ENCODE data around the gene EIPR1. TPM values are rescaled to one million over a fixed set of nuclear protein-coding genes. Genes with fewer than 3 reads are reported as not detected.
"Not testable (repeated sequence)": the region's sequence is repeated elsewhere in the genome, so short reads cannot be mapped to it uniquely, and the experiment has no call there.

EIPR1 gene
- total RNA-seq, 1 donor from 2014 or later: 35.9 TPM

GRCh38 chr2:3379647-3380534 is 2.3 kb upstream of the EIPR1 start, which contains the start of gene TRAPPC12:
TSS of gene TRAPPC12 (plus strand) at chr2:3379694. CDS start at chr2:3387624, 7,930 bp downstream.
- DNase-seq (ENCODE audit: low spot score): peak; percentile 85
- H3K4me1 Mint-ChIP-seq (ENCODE audit: unreplicated experiment): peaks cover 25% of the 10 kb centered on the region
- H3K4me3 Mint-ChIP-seq (ENCODE audit: unreplicated experiment): peak within 1 kb of the TSS; percentile 97
- peaks cover 8% of the 10 kb centered on the region for H3K36me3 Mint-ChIP-seq (ENCODE audit: low read depth, unreplicated experiment)
- H3K27ac Mint-ChIP-seq (ENCODE audit: unreplicated experiment): peak within 1 kb of the TSS; percentile 87
- TF ChIP-seq CTCF (IDR thresholded peaks at IDR 0.05; ENCODE audit: unreplicated experiment): no peak
- H3K9me3 Mint-ChIP-seq (ENCODE audit: unreplicated experiment): no peaks in the 10 kb centered on the region
- H3K27me3 Mint-ChIP-seq (ENCODE audit: unreplicated experiment): peaks cover 12% of the 10 kb centered on the region

GRCh38 chr2:3379339-3379646 is 1.7 kb upstream of the EIPR1 start:
- TF ChIP-seq CTCF (IDR thresholded peaks at IDR 0.05; ENCODE audit: unreplicated experiment): no peak
- Mint-ChIP-seq H3K27ac (ENCODE audit: unreplicated experiment) (peak overlapping the region; percentile 77), H3K4me1 (ENCODE audit: unreplicated experiment) (peaks cover 25% of the 10 kb centered on the region), H3K9me3 (ENCODE audit: unreplicated experiment) (no peaks in the 10 kb centered on the region), H3K4me3 (ENCODE audit: unreplicated experiment) (peak overlapping the region; percentile 97), H3K36me3 (ENCODE audit: low read depth, unreplicated experiment) (peaks cover 8% of the 10 kb centered on the region), H3K27me3 (ENCODE audit: unreplicated experiment) (peaks cover 12% of the 10 kb centered on the region)
- no peak for DNase-seq (ENCODE audit: low spot score)

GRCh38 chr2:3377279-3377611 is 373 bp downstream of the EIPR1 start:
- H3K36me3 Mint-ChIP-seq (ENCODE audit: low read depth, unreplicated experiment): peaks cover 8% of the 10 kb centered on the region
- peaks cover 12% of the 10 kb centered on the region for H3K27me3 Mint-ChIP-seq (ENCODE audit: unreplicated experiment)
- no peak for DNase-seq (ENCODE audit: low spot score)
- TF ChIP-seq CTCF (IDR thresholded peaks at IDR 0.05; ENCODE audit: unreplicated experiment): no peak
- peak overlapping the region; percentile 94 for H3K4me3 Mint-ChIP-seq (ENCODE audit: unreplicated experiment)
- peaks cover 25% of the 10 kb centered on the region for H3K4me1 Mint-ChIP-seq (ENCODE audit: unreplicated experiment)
- no peaks in the 10 kb centered on the region for H3K9me3 Mint-ChIP-seq (ENCODE audit: unreplicated experiment)
- H3K27ac Mint-ChIP-seq (ENCODE audit: unreplicated experiment): peak overlapping the region; percentile 96

- Mint-ChIP-seq H3K4me3 (ENCODE audit: unreplicated experiment) (peak overlapping the region; percentile 94), H3K36me3 (ENCODE audit: low read depth, unreplicated experiment) (peaks cover 8% of the 10 kb centered on the region), H3K4me1 (ENCODE audit: unreplicated experiment) (peaks cover 25% of the 10 kb centered on the region), H3K27me3 (ENCODE audit: unreplicated experiment) (peaks cover 12% of the 10 kb centered on the region), H3K9me3 (ENCODE audit: unreplicated experiment) (no peaks in the 10 kb centered on the region), H3K27ac (ENCODE audit: unreplicated experiment) (peak overlapping the region; percentile 55)
- DNase-seq (ENCODE audit: low spot score): no peak
- TF ChIP-seq CTCF (IDR thresholded peaks at IDR 0.05; ENCODE audit: unreplicated experiment): no peak
Observed at GRCh38 chr2:3376821-3377220, 797 bp downstream of the EIPR1 start.

- H3K9me3 Mint-ChIP-seq (ENCODE audit: unreplicated experiment); H3K27me3 Mint-ChIP-seq (ENCODE audit: unreplicated experiment); DNase-seq (ENCODE audit: low spot score); H3K27ac Mint-ChIP-seq (ENCODE audit: unreplicated experiment): not testable (repeated sequence)
- peaks cover 14% of the 10 kb centered on the region for H3K4me1 Mint-ChIP-seq (ENCODE audit: unreplicated experiment)
- H3K4me3 Mint-ChIP-seq (ENCODE audit: unreplicated experiment): peak overlapping the region; percentile 51
- H3K36me3 Mint-ChIP-seq (ENCODE audit: low read depth, unreplicated experiment): peaks cover 13% of the 10 kb centered on the region
Observed at GRCh38 chr2:3369340-3370181, 8.1 kb downstream of the EIPR1 start.

Data from endothelial cell (in vitro differentiated cells).